ENCODE data around the gene SPECC1.

Gene SPECC1

GRCh38 chr17:20080513-20080912, 71.4 kb downstream of the SPECC1 start:
- no peaks in the 10 kb centered on the region for H3K36me3 ChIP-seq (ENCODE audit: control insufficient read depth in 1 of 2, insufficient read depth in 2 of 2, low read depth in 1 of 2, low read length in 2 of 2)
- no peak overlapping the region for H3K27ac ChIP-seq (ENCODE audit: low read length, poor library complexity, severe bottlenecking)
- no peak overlapping the region for H3K4me2 ChIP-seq (ENCODE audit: low read length, poor library complexity, severe bottlenecking)
- H3K27me3 ChIP-seq (ENCODE audit: control insufficient read depth in 1 of 2, insufficient read depth in 1 of 2, low read length in 2 of 2), result peaks cover 0 to 34% of the 10 kb centered on the region in 2 experiments
- no peak overlapping the region for H2BK120ac ChIP-seq (ENCODE audit: low read depth, low read length)
- DNase-seq, result no peak
- H3K9me3 ChIP-seq (ENCODE audit: control insufficient read depth, low read length), result no peaks in the 10 kb centered on the region
- no peak overlapping the region for H2BK12ac ChIP-seq (ENCODE audit: low read length in 2 of 2)
- no peak overlapping the region for H3K9ac ChIP-seq (ENCODE audit: low read length)
- no peak overlapping the region for H3K18ac ChIP-seq (ENCODE audit: low read depth in 1 of 2, low read length in 2 of 2)
- no peak overlapping the region for H2AFZ ChIP-seq (ENCODE audit: low read depth, low read length)
- 93% methylated on average over 10 of the region's 10 CpGs for WGBS
- no peaks in the 10 kb centered on the region for H3K79me1 ChIP-seq (replicated peaks; ENCODE audit: low read length, poor library complexity, severe bottlenecking)
- no peak overlapping the region for H2BK15ac ChIP-seq (ENCODE audit: low read depth, poor library complexity, severe bottlenecking)
- no peak overlapping the region for H4K91ac ChIP-seq (ENCODE audit: low read length)
- no peak overlapping the region for H2BK5ac ChIP-seq (ENCODE audit: low read depth, low read length, poor library complexity, severe bottlenecking)
- no peaks in the 10 kb centered on the region for H3K4me1 ChIP-seq (ENCODE audit: control insufficient read depth, insufficient read depth, low read depth, low read length)
- H3K23ac ChIP-seq (ENCODE audit: low read length in 2 of 2), result no peak overlapping the region
- no peak overlapping the region for H2AK5ac ChIP-seq (ENCODE audit: low read length, severe bottlenecking)
- H3K4ac ChIP-seq (ENCODE audit: low read depth in 1 of 2, low read length in 2 of 2), result no peak overlapping the region
- no peak overlapping the region for H3K14ac ChIP-seq (ENCODE audit: low read length in 2 of 2)
- no peak overlapping the region for H4K8ac ChIP-seq (ENCODE audit: low read length)
- H3K4me3 ChIP-seq (ENCODE audit: insufficient read depth in 1 of 2, low read depth in 1 of 2, low read length in 2 of 2), result no peak overlapping the region

GRCh38 chr17:20083156-20083859, 74.1 kb downstream of the SPECC1 start:
- H3K36me3 ChIP-seq (ENCODE audit: control insufficient read depth in 1 of 2, insufficient read depth in 2 of 2, low read depth in 1 of 2, low read length in 2 of 2), result no peaks in the 10 kb centered on the region
- H3K4me3 ChIP-seq (ENCODE audit: insufficient read depth in 1 of 2, low read depth in 1 of 2, low read length in 2 of 2), result peak overlapping the region in 1 of 2 experiments; percentile 8
- no peak for DNase-seq

GRCh38 chr17:20084621-20085282, 75.6 kb downstream of the SPECC1 start:
- H3K27ac ChIP-seq (ENCODE audit: low read length, poor library complexity, severe bottlenecking), result no peak overlapping the region
- H3K36me3 ChIP-seq (ENCODE audit: control insufficient read depth in 1 of 2, insufficient read depth in 2 of 2, low read depth in 1 of 2, low read length in 2 of 2), result no peaks in the 10 kb centered on the region
- H2BK12ac ChIP-seq (ENCODE audit: low read length in 2 of 2), result no peak overlapping the region
- H3K9me3 ChIP-seq (ENCODE audit: control insufficient read depth, low read length), result no peaks in the 10 kb centered on the region
- no peak overlapping the region for H3K4me2 ChIP-seq (ENCODE audit: low read length, poor library complexity, severe bottlenecking)
- H4K8ac ChIP-seq (ENCODE audit: low read length), result no peak overlapping the region
- H3K18ac ChIP-seq (ENCODE audit: low read depth in 1 of 2, low read length in 2 of 2), result no peak overlapping the region
- H3K4me3 ChIP-seq (ENCODE audit: insufficient read depth in 1 of 2, low read depth in 1 of 2, low read length in 2 of 2), result no peak overlapping the region
- no peak overlapping the region for H2AK5ac ChIP-seq (ENCODE audit: low read length, severe bottlenecking)
- no peak overlapping the region for H4K91ac ChIP-seq (ENCODE audit: low read length)
- DNase-seq, result no peak
- H3K4me1 ChIP-seq (ENCODE audit: control insufficient read depth, insufficient read depth, low read depth, low read length), result no peaks in the 10 kb centered on the region
- no peak overlapping the region for H3K4ac ChIP-seq (ENCODE audit: low read depth in 1 of 2, low read length in 2 of 2)
- H2BK5ac ChIP-seq (ENCODE audit: low read depth, low read length, poor library complexity, severe bottlenecking), result no peak overlapping the region
- H3K79me1 ChIP-seq (replicated peaks; ENCODE audit: low read length, poor library complexity, severe bottlenecking), result no peaks in the 10 kb centered on the region
- no peak overlapping the region for H3K23ac ChIP-seq (ENCODE audit: low read length in 2 of 2)
- no peak overlapping the region for H3K9ac ChIP-seq (ENCODE audit: low read length)
- peaks cover 0 to 30% of the 10 kb centered on the region in 2 experiments for H3K27me3 ChIP-seq (ENCODE audit: control insufficient read depth in 1 of 2, insufficient read depth in 1 of 2, low read length in 2 of 2)
- no peak overlapping the region for H2AFZ ChIP-seq (ENCODE audit: low read depth, low read length)
- H2BK15ac ChIP-seq (ENCODE audit: low read depth, poor library complexity, severe bottlenecking), result no peak overlapping the region
- WGBS, result 89% methylated on average over 1 of the region's 1 CpG
- H3K14ac ChIP-seq (ENCODE audit: low read length in 2 of 2), result no peak overlapping the region
- no peak overlapping the region for H2BK120ac ChIP-seq (ENCODE audit: low read depth, low read length)

More at GRCh38 chr17:20083156-20083859, 74.1 kb downstream of the SPECC1 start:
- no peak overlapping the region for H3K14ac ChIP-seq (ENCODE audit: low read length in 2 of 2)
- H3K23ac ChIP-seq (ENCODE audit: low read length in 2 of 2), result no peak overlapping the region
- no peak overlapping the region for H3K4ac ChIP-seq (ENCODE audit: low read depth in 1 of 2, low read length in 2 of 2)
- no peaks in the 10 kb centered on the region for H3K4me1 ChIP-seq (ENCODE audit: control insufficient read depth, insufficient read depth, low read depth, low read length)
- no peak overlapping the region for H2AFZ ChIP-seq (ENCODE audit: low read depth, low read length)
- no peak overlapping the region for H4K8ac ChIP-seq (ENCODE audit: low read length)
- no peak overlapping the region for H2BK12ac ChIP-seq (ENCODE audit: low read length in 2 of 2)
- no peak overlapping the region for H3K4me2 ChIP-seq (ENCODE audit: low read length, poor library complexity, severe bottlenecking)
- H2BK120ac ChIP-seq (ENCODE audit: low read depth, low read length), result no peak overlapping the region
- H2BK5ac ChIP-seq (ENCODE audit: low read depth, low read length, poor library complexity, severe bottlenecking), result no peak overlapping the region
- H3K27me3 ChIP-seq (ENCODE audit: control insufficient read depth in 1 of 2, insufficient read depth in 1 of 2, low read length in 2 of 2), result peaks cover 0 to 31% of the 10 kb centered on the region in 2 experiments
- H3K18ac ChIP-seq (ENCODE audit: low read depth in 1 of 2, low read length in 2 of 2), result no peak overlapping the region
- no peaks in the 10 kb centered on the region for H3K9me3 ChIP-seq (ENCODE audit: control insufficient read depth, low read length)
- no peak overlapping the region for H3K27ac ChIP-seq (ENCODE audit: low read length, poor library complexity, severe bottlenecking)
- H2AK5ac ChIP-seq (ENCODE audit: low read length, severe bottlenecking), result no peak overlapping the region
- no peaks in the 10 kb centered on the region for H3K79me1 ChIP-seq (replicated peaks; ENCODE audit: low read length, poor library complexity, severe bottlenecking)
- H2BK15ac ChIP-seq (ENCODE audit: low read depth, poor library complexity, severe bottlenecking), result no peak overlapping the region
- 85% methylated on average over 3 of the region's 3 CpGs for WGBS
- no peak overlapping the region for H3K9ac ChIP-seq (ENCODE audit: low read length)
- no peak overlapping the region for H4K91ac ChIP-seq (ENCODE audit: low read length)

GRCh38 chr17:20085283-20085845, 76.2 kb downstream of the SPECC1 start:
- no peak for DNase-seq
- H2AFZ ChIP-seq (ENCODE audit: low read depth, low read length), result no peak overlapping the region
- H3K79me1 ChIP-seq (replicated peaks; ENCODE audit: low read length, poor library complexity, severe bottlenecking), result no peaks in the 10 kb centered on the region
- no peak overlapping the region for H2BK120ac ChIP-seq (ENCODE audit: low read depth, low read length)
- no peak overlapping the region for H3K4me2 ChIP-seq (ENCODE audit: low read length, poor library complexity, severe bottlenecking)
- peak overlapping the region; percentile 65 for H4K91ac ChIP-seq (ENCODE audit: low read length)
- no peaks in the 10 kb centered on the region for H3K36me3 ChIP-seq (ENCODE audit: control insufficient read depth in 1 of 2, insufficient read depth in 2 of 2, low read depth in 1 of 2, low read length in 2 of 2)
- no peak overlapping the region for H2BK15ac ChIP-seq (ENCODE audit: low read depth, poor library complexity, severe bottlenecking)
- H3K4me1 ChIP-seq (ENCODE audit: control insufficient read depth, insufficient read depth, low read depth, low read length), result no peaks in the 10 kb centered on the region
- peaks cover 0 to 24% of the 10 kb centered on the region in 2 experiments for H3K27me3 ChIP-seq (ENCODE audit: control insufficient read depth in 1 of 2, insufficient read depth in 1 of 2, low read length in 2 of 2)
- H2BK12ac ChIP-seq (ENCODE audit: low read length in 2 of 2), result no peak overlapping the region
- no peak overlapping the region for H3K18ac ChIP-seq (ENCODE audit: low read depth in 1 of 2, low read length in 2 of 2)
- no peak overlapping the region for H3K23ac ChIP-seq (ENCODE audit: low read length in 2 of 2)
- H3K27ac ChIP-seq (ENCODE audit: low read length, poor library complexity, severe bottlenecking), result no peak overlapping the region
- H3K4me3 ChIP-seq (ENCODE audit: insufficient read depth in 1 of 2, low read depth in 1 of 2, low read length in 2 of 2), result no peak overlapping the region
- H2AK5ac ChIP-seq (ENCODE audit: low read length, severe bottlenecking), result no peak overlapping the region
- 86% methylated on average over 15 of the region's 15 CpGs for WGBS
- H3K4ac ChIP-seq (ENCODE audit: low read depth in 1 of 2, low read length in 2 of 2), result no peak overlapping the region
- no peak overlapping the region for H4K8ac ChIP-seq (ENCODE audit: low read length)
- no peaks in the 10 kb centered on the region for H3K9me3 ChIP-seq (ENCODE audit: control insufficient read depth, low read length)
- no peak overlapping the region for H3K14ac ChIP-seq (ENCODE audit: low read length in 2 of 2)
- H2BK5ac ChIP-seq (ENCODE audit: low read depth, low read length, poor library complexity, severe bottlenecking), result no peak overlapping the region
- H3K9ac ChIP-seq (ENCODE audit: low read length), result no peak overlapping the region

All from mesenchymal stem cell (in vitro differentiated cells and primary cell).